ENCODE data around the gene EAF2.
"Not testable (repeated sequence)": the region's sequence is repeated elsewhere in the genome, so short reads cannot be mapped to it uniquely, and the experiment has no call there.

EAF2 gene

GRCh38 chr3:121834671-121835464 is at the start of gene EAF2, which contains the start of gene IQCB1:
TSS of gene EAF2 (plus strand) at chr3:121835209. CDS start at chr3:121835286, 77 bp downstream.
TSS of gene IQCB1 (minus strand) at chr3:121835060. CDS start at chr3:121828960, 6,100 bp downstream.
- DNase-seq = peak; percentile 93

- DNase-seq = no peak
Observed at GRCh38 chr3:121786485-121786884, 48.5 kb upstream of the EAF2 start.

- DNase-seq = no peak
Observed at GRCh38 chr3:121793078-121793477, 41.9 kb upstream of the EAF2 start.

GRCh38 chr3:121794264-121794983 is 40.6 kb upstream of the EAF2 start:
- no peak for DNase-seq

GRCh38 chr3:121796970-121797369 is 38.0 kb upstream of the EAF2 start:
- no peak for DNase-seq

GRCh38 chr3:121800906-121801305 is 34.1 kb upstream of the EAF2 start:
- DNase-seq = no peak

GRCh38 chr3:121803771-121804320 is 31.2 kb upstream of the EAF2 start:
- no peak for DNase-seq

- DNase-seq = no peak
Observed at GRCh38 chr3:121809249-121809648, 25.8 kb upstream of the EAF2 start.

GRCh38 chr3:121817753-121818152 is 17.3 kb upstream of the EAF2 start:
- no peak for DNase-seq

- no peak for DNase-seq
Observed at GRCh38 chr3:121818578-121818977, 16.4 kb upstream of the EAF2 start.

- no peak for DNase-seq
Observed at GRCh38 chr3:121819236-121819635, 15.8 kb upstream of the EAF2 start.

GRCh38 chr3:121821421-121822199 is 13.4 kb upstream of the EAF2 start:
- no peak for DNase-seq

GRCh38 chr3:121822973-121823372 is 12.0 kb upstream of the EAF2 start:
- no peak for DNase-seq

GRCh38 chr3:121834157-121834670 is 795 bp upstream of the EAF2 start:
- no peak for DNase-seq

- DNase-seq = no peak
Observed at GRCh38 chr3:121835465-121835801, 424 bp downstream of the EAF2 start.

- no peak for DNase-seq
Observed at GRCh38 chr3:121836064-121836463, 1.1 kb downstream of the EAF2 start.

- DNase-seq = no peak
Observed at GRCh38 chr3:121836481-121836880, 1.5 kb downstream of the EAF2 start.

- no peak for DNase-seq
Observed at GRCh38 chr3:121839962-121840361, 5.0 kb downstream of the EAF2 start.

GRCh38 chr3:121844892-121845291 is 9.9 kb downstream of the EAF2 start:
- no peak for DNase-seq

- DNase-seq = no peak
Observed at GRCh38 chr3:121852256-121852655, 17.2 kb downstream of the EAF2 start.

- DNase-seq = no peak
Observed at GRCh38 chr3:121855555-121855954, 20.5 kb downstream of the EAF2 start.

- DNase-seq = not testable (repeated sequence)
Observed at GRCh38 chr3:121857778-121858177, 22.8 kb downstream of the EAF2 start.

GRCh38 chr3:121863247-121863646 is 28.2 kb downstream of the EAF2 start:
- DNase-seq = not testable (repeated sequence)
